Panc1 (cell line): ENCODE results near the gene TMEM63B.

ENCODE experiments used
- CTCF ChIP-seq: fragments of 450-650 bp; IDR thresholded peaks from 2 replicates; pipeline ENCODE4 v1.5.1; 2017; ENCODE audit warnings: mild to moderate bottlenecking
- POLR2AphosphoS5 ChIP-seq: IDR thresholded peaks from 2 replicates; pipeline ENCODE4 v1.6.1; 2012; ENCODE audit warnings: mild to moderate bottlenecking, low read depth, low read length, moderate library complexity
- REST ChIP-seq, 2 experiments: IDR thresholded peaks; 2 replicates each; pipeline ENCODE4 v1.6.1; 2011 to 2012; ENCODE audit warnings: low read depth in 2 of 2, control low read depth in 1 of 2, low read length in 1 of 2, mild to moderate bottlenecking in 1 of 2, moderate library complexity in 1 of 2; ENCODE audit not compliant: insufficient read depth in 1 of 2
- SIN3A ChIP-seq: IDR thresholded peaks from 2 replicates; pipeline ENCODE4 v1.6.1; 2012; ENCODE audit warnings: low read depth, mild to moderate bottlenecking, low read length, moderate library complexity, borderline replicate concordance; ENCODE audit not compliant: insufficient read depth
- TCF7L2 ChIP-seq: IDR thresholded peaks from 2 replicates; pipeline ENCODE4 v1.6.1; 2011; ENCODE audit warnings: mild to moderate bottlenecking, low read depth, low read length, inconsistent platforms

- TF ChIP-seq CTCF (no peak), POLR2AphosphoS5 (no peak), SIN3A (no peak), REST (IDR thresholded peaks at IDR 0.05; ENCODE audit: insufficient read depth in 1 of 2, low read depth in 2 of 2, low read length in 1 of 2) (no peak), TCF7L2 (no peak)
Measured at GRCh38 chr6:44115866-44116265, 11.5 kb upstream of the TMEM63B start.
